GM12878 (cell line): ENCODE data around the gene PTPRN2. TPM values are rescaled to one million over a fixed set of nuclear protein-coding genes. Genes with fewer than 3 reads are reported as not detected.

Experiments used
- ATAC-seq: fragments of 200-7000 bp; cut with Tn5 transposase; 3 replicates; pipeline ENCODE4 v1.9.1; 2020; ENCODE audit warnings: mild to moderate bottlenecking, moderate library complexity
- BruUV-seq: library from RNA; stranded (reverse); fragments of 400-500 nt; replicated peaks from 2 replicates; lab custom pipeline; 2021; lab: Mats Ljungman, UMichigan
- CTCF ChIA-PET: fragments of 300-600 bp; sonication (Branson Sonifier 250); formaldehyde crosslinking; extraction: SDS; loops from one replicate; lab custom pipeline; 2021; ENCODE audit warnings: inconsistent platforms; lab: Yijun Ruan, JAX
- POLR2A ChIA-PET: fragments of 350-600 bp; formaldehyde crosslinking; extraction: SDS; loops from one replicate; lab custom pipeline; 2021; ENCODE audit warnings: inconsistent platforms; lab: Charles Lee
- RAD21 ChIA-PET: fragments of 300-600 bp; sonication (Branson Sonifier 250); formaldehyde crosslinking; loops from one replicate; lab custom pipeline; 2023; ENCODE audit warnings: antibody characterized with exemption; ENCODE audit not compliant: unreplicated experiment; lab: Charles Lee
- SMC1A ChIA-PET: fragments of 300-600 bp; sonication (Branson Sonifier 250); formaldehyde crosslinking; loops from one replicate; lab custom pipeline; 2023; ENCODE audit not compliant: unreplicated experiment, uncharacterized antibody; lab: Charles Lee
- DNase-seq: peaks from one replicate; pipeline ENCODE4 v3.0.0-alpha.2; 2011; ENCODE audit warnings: low read depth, low spot score
- FAIRE-seq: peaks from 3 replicates; lab custom pipeline; 2011; peaks lifted over from hg19 to GRCh38; lab: Jason Lieb, UNC
- H2AFZ ChIP-seq: 2 replicates; pipeline ENCODE4 v1.6.0; 2011; ENCODE audit warnings: low read depth, low read length, control low read depth; ENCODE audit not compliant: control insufficient read depth
- H3K27ac ChIP-seq: 2 replicates; pipeline ENCODE4 v1.5.1; 2011; ENCODE audit warnings: control low read depth; ENCODE audit not compliant: control insufficient read depth, insufficient read depth
- H3K27me3 ChIP-seq, 2 experiments: replicated peaks in 1 of 2; 2 replicates each; pipeline versions ENCODE4 v1.6.0 to v1.6.1; 2011; ENCODE audit warnings: low read length in 1 of 2; ENCODE audit not compliant: control insufficient read depth in 2 of 2, insufficient read depth in 2 of 2
- H3K36me3 ChIP-seq, 2 experiments: 2 replicates each; pipeline ENCODE4 v1.5.1; 2011; ENCODE audit warnings: low read length in 1 of 2; ENCODE audit not compliant: control insufficient read depth in 2 of 2, insufficient read depth in 2 of 2
- H3K4me1 ChIP-seq: 2 replicates; pipeline ENCODE4 v1.6.1; 2011; ENCODE audit warnings: mild to moderate bottlenecking, low read length, moderate library complexity, mixed read lengths; ENCODE audit not compliant: control insufficient read depth, insufficient read depth
- H3K4me2 ChIP-seq: 2 replicates; pipeline ENCODE4 v1.6.0; 2011; ENCODE audit warnings: control low read depth; ENCODE audit not compliant: control insufficient read depth, insufficient read depth
- H3K4me3 ChIP-seq: fragments of 200-600 bp; sonication (generic); 2 replicates; pipeline ENCODE4 v1.5.1; 2016
- H3K79me2 ChIP-seq: 2 replicates; pipeline ENCODE4 v1.6.0; 2011; ENCODE audit warnings: low read length; ENCODE audit not compliant: control insufficient read depth, insufficient read depth
- H3K9ac ChIP-seq: 2 replicates; pipeline ENCODE4 v1.8.0; 2011; ENCODE audit warnings: low read length, control low read depth, mixed read lengths; ENCODE audit not compliant: control insufficient read depth, insufficient read depth
- H3K9me3 ChIP-seq: replicated peaks from 3 replicates; pipeline ENCODE4 v1.5.1; 2011; ENCODE audit warnings: mild to moderate bottlenecking, low read length; ENCODE audit not compliant: control insufficient read depth, insufficient read depth
- H4K20me1 ChIP-seq: 2 replicates; pipeline ENCODE4 v1.6.0; 2011; ENCODE audit not compliant: control insufficient read depth, insufficient read depth
- ATF3 ChIP-seq: IDR thresholded peaks from 2 replicates; pipeline ENCODE4 v1.6.1; 2011; ENCODE audit warnings: low read depth, mild to moderate bottlenecking, low read length, moderate library complexity, borderline replicate concordance; ENCODE audit errors: extremely low read depth
- CBX3 ChIP-seq: fragments of 200-600 bp; sonication (generic); IDR thresholded peaks from 2 replicates; pipeline ENCODE4 v1.6.1; 2016; ENCODE audit warnings: low read depth, borderline replicate concordance
- EED ChIP-seq: sonication (generic); IDR thresholded peaks from 2 replicates; pipeline ENCODE4 v1.6.1; 2016; ENCODE audit warnings: antibody characterized with exemption, low read depth
- ETV6 ChIP-seq, 2 experiments: fragments of 450-650 bp in 1 of 2; IDR thresholded peaks in 1 of 2; conservative IDR thresholded peaks in 1 of 2; 2 replicates each; pipeline ENCODE4 v1.6.1; 2014; ENCODE audit warnings: antibody characterized with exemption in 1 of 2, borderline replicate concordance in 1 of 2, low read depth in 1 of 2, mild to moderate bottlenecking in 1 of 2, moderate library complexity in 1 of 2
- JUNB ChIP-seq: IDR thresholded peaks from 2 replicates; pipeline ENCODE4 v1.6.1; 2016; ENCODE audit warnings: antibody characterized with exemption, mild to moderate bottlenecking
- KAT2A ChIP-seq: conservative IDR thresholded peaks from 2 replicates; pipeline ENCODE4 v1.6.1; 2011; ENCODE audit warnings: low read depth, low read length; ENCODE audit not compliant: control insufficient read depth
- MEF2A ChIP-seq: IDR thresholded peaks from 2 replicates; pipeline ENCODE4 v1.6.1; 2011; ENCODE audit warnings: low read depth, mild to moderate bottlenecking, low read length, moderate library complexity; ENCODE audit not compliant: insufficient read depth
- NFIC ChIP-seq: IDR thresholded peaks from 2 replicates; pipeline ENCODE4 v1.6.1; 2012; ENCODE audit warnings: low read depth, mild to moderate bottlenecking, inconsistent platforms, low read length, moderate library complexity
- PML ChIP-seq: IDR thresholded peaks from 2 replicates; pipeline ENCODE4 v1.6.1; 2012; ENCODE audit warnings: low read length, inconsistent platforms
- POLR2AphosphoS2 ChIP-seq: IDR thresholded peaks from 2 replicates; pipeline ENCODE4 v1.6.1; 2011; ENCODE audit warnings: low read depth, mild to moderate bottlenecking, low read length, improper control_type of control experiment, moderate library complexity
- RAD21 ChIP-seq: IDR thresholded peaks from 2 replicates; pipeline ENCODE4 v1.6.1; 2011; ENCODE audit warnings: mild to moderate bottlenecking, low read depth, low read length, moderate library complexity; ENCODE audit not compliant: insufficient read depth
- SRF ChIP-seq, 2 experiments: IDR thresholded peaks; 2 replicates each; pipeline ENCODE4 v1.6.1; 2011; ENCODE audit warnings: low read depth in 2 of 2, low read length in 2 of 2, mild to moderate bottlenecking in 1 of 2, moderate library complexity in 1 of 2
- ZZZ3 ChIP-seq: IDR thresholded peaks from 2 replicates; pipeline ENCODE4 v1.6.1; 2011; ENCODE audit warnings: low read depth; ENCODE audit not compliant: control insufficient read depth, insufficient read length
- WGBS: methylation state at CpG from one replicate; pipeline ENCODE4 v1.1.6; 2016; ENCODE audit warnings: low lambda C conversion rate; ENCODE audit not compliant: insufficient replicate concordance, insufficient coverage; ENCODE audit errors: missing lambda C conversion rate; 5-methylcytosine and 5-hydroxymethylcytosine counted together
- in situ Hi-C: fragments of 300-500 bp; cut with MboI; formaldehyde crosslinking; loops from 9 replicates; pipeline ENCODE4 v1.14.3; 2018; ENCODE audit warnings: mixed read lengths
- intact Hi-C: fragments of 100-400 bp; cut with micrococcal nuclease; formaldehyde crosslinking; loops from one replicate; pipeline ENCODE4 v1.14.2; 2022; ENCODE audit not compliant: unreplicated experiment
- polyA plus RNA-seq, 11 experiments: library from polyadenylated mRNA; depleted of rRNA in 4 of 11; unstranded in 6 of 11; stranded (reverse) in 5 of 11; fragments of >200 nt; fragmentation: Nextera tagmentation in 4 of 11; fragmentation: Illumina TruSeq in 1 of 11; extraction: Ambion mirVana in 4 of 11; extraction: Trizol in 1 of 11; gene quantifications; 1 replicate in 1 of 11; 2 replicates in 10 of 11; pipeline versions ENCODE4 v1.2.1 to v1.2.3, GENCODE V29; 2011 to 2016; ENCODE audit warnings: inconsistent platforms in 2 of 11, missing spikeins in 2 of 11, low read depth in 1 of 11
- total RNA-seq, 4 experiments: library from RNA; depleted of rRNA in 3 of 4; stranded (reverse); fragments of >200 nt in 3 of 4; fragmentation: Illumina TruSeq in 1 of 4; extraction: Trizol in 1 of 4; gene quantifications; 2 replicates each; pipeline versions ENCODE4 v1.2.1 to v1.2.3, GENCODE V29; 2013 to 2021
- TF ChIP-seq, protein P1 (sequence below): fragments of 450-650 bp; formaldehyde crosslinking; IDR thresholded peaks from 2 replicates; pipeline ENCODE4 v1.4.0; 2022; ENCODE audit warnings: mild to moderate bottlenecking, moderate library complexity

The PTPRN2 gene
- total and polyA plus RNA-seq, 10 of the 15 experiments (the other 5 are each of a cell fraction or from before 2014, with no cell fraction given): 5.4 TPM; not detected in 9

DNA sequence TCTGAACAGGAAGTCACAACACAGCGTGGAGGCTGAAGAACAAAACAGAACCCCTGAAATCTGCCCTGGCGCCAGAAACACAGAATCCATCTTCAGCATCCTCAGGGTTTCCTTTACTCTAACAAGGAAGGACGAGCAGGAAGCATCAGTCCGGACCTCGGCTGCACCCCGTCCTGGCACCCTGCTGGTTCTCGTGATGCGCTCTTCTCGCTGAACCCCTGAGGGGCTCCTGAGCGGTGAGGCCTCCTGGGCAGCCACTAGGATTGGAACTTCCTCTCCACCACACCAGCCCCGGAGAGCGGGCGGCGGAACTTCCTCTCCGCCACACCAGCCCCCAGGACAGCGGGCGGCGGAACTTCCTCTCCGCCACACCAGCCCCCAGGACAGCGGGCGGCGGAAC lies 461.9 kb downstream of the PTPRN2 start:
- 79% methylated on average over 20 of the region's 22 CpGs for WGBS
- ChIA-PET RAD21 (no interaction called here), POLR2A (no interaction called here), SMC1A (no interaction called here), CTCF (no interaction called here)
- Histone ChIP-seq H3K4me1 (no peaks in the 10 kb centered on the region), H3K79me2 (no peaks in the 10 kb centered on the region), H3K4me3 (no peak overlapping the region), H2AFZ (no peak overlapping the region), H3K4me2 (no peak overlapping the region), H3K36me3 (no peaks in the 10 kb centered on the region), H3K9ac (no peak overlapping the region), H4K20me1 (no peaks in the 10 kb centered on the region), H3K9me3 (peaks cover 4% of the 10 kb centered on the region; the same call in 1 of the 3 replicates), H3K27me3 (no peaks in the 10 kb centered on the region), H3K27ac (no peak overlapping the region)
- TF ChIP-seq PML (no peak), POLR2AphosphoS2 (no peak), ZZZ3 (no peak)
- in situ Hi-C loops: no loop called here
- ATAC-seq (no peak), FAIRE-seq (no peak), DNase-seq (no peak)
- BruUV-seq: no TSS peak
- intact Hi-C loops: no loop called here

GRCh38 chr7:158125091-158125490 lies 462.5 kb downstream of the PTPRN2 start:
- ChIA-PET RAD21 (no interaction called here), SMC1A (no interaction called here), CTCF (no interaction called here), POLR2A (no interaction called here)
- Histone ChIP-seq H3K4me3 (no peak overlapping the region), H3K27ac (no peak overlapping the region), H3K4me1 (no peaks in the 10 kb centered on the region), H3K9ac (no peak overlapping the region), H3K4me2 (no peak overlapping the region), H4K20me1 (no peaks in the 10 kb centered on the region), H3K36me3 (no peaks in the 10 kb centered on the region), H3K9me3 (peaks cover 4% of the 10 kb centered on the region; the same call in 1 of the 3 replicates), H2AFZ (no peak overlapping the region), H3K27me3 (no peaks in the 10 kb centered on the region), H3K79me2 (no peaks in the 10 kb centered on the region)
- BruUV-seq: no TSS peak
- WGBS: 52% methylated on average over 13 of the region's 17 CpGs
- ATAC-seq (no peak), FAIRE-seq (no peak), DNase-seq (no peak)
- in situ Hi-C loops (no loop called here), intact Hi-C loops (no loop called here)
- TF ChIP-seq EED (no peak), ETV6 (conservative IDR thresholded peaks at IDR 0.05 in 1 of 2, IDR thresholded peaks at IDR 0.05 in 1 of 2; ENCODE audit: borderline replicate concordance in 1 of 2, low read depth in 1 of 2) (no peak), RAD21 (no peak), ATF3 (no peak), MEF2A (no peak), CBX3 (no peak), KAT2A (no peak), SRF (IDR thresholded peaks at IDR 0.05; ENCODE audit: low read depth in 2 of 2, low read length in 2 of 2) (no peak), NFIC (no peak), JUNB (no peak)
- TF ChIP-seq, protein P1, sequence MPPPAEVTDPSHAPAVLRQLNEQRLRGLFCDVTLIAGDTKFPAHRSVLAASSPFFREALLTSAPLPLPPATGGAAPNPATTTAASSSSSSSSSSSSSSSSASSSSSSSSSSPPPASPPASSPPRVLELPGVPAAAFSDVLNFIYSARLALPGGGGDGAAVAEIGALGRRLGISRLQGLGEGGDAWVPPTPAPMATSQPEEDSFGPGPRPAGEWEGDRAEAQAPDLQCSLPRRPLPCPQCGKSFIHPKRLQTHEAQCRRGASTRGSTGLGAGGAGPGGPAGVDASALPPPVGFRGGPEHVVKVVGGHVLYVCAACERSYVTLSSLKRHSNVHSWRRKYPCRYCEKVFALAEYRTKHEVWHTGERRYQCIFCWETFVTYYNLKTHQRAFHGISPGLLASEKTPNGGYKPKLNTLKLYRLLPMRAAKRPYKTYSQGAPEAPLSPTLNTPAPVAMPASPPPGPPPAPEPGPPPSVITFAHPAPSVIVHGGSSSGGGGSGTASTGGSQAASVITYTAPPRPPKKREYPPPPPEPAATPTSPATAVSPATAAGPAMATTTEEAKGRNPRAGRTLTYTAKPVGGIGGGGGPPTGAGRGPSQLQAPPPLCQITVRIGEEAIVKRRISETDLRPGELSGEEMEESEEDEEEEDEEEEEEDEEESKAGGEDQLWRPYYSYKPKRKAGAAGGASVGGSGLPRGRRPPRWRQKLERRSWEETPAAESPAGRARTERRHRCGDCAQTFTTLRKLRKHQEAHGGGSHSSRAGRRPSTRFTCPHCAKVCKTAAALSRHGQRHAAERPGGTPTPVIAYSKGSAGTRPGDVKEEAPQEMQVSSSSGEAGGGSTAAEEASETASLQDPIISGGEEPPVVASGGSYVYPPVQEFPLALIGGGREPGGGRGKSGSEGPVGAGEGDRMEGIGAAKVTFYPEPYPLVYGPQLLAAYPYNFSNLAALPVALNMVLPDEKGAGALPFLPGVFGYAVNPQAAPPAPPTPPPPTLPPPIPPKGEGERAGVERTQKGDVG: no peak
